ENCODE measurements around the gene BLID. TPM values are rescaled to one million over a fixed set of nuclear protein-coding genes. Genes with fewer than 3 reads are reported as not detected.
A peak's percentile ranks its signal among the peaks of the same experiment; 100 is the strongest.

BLID gene
- total RNA-seq, 1 experiment from 2014 or later: 4.1 TPM

DNA sequence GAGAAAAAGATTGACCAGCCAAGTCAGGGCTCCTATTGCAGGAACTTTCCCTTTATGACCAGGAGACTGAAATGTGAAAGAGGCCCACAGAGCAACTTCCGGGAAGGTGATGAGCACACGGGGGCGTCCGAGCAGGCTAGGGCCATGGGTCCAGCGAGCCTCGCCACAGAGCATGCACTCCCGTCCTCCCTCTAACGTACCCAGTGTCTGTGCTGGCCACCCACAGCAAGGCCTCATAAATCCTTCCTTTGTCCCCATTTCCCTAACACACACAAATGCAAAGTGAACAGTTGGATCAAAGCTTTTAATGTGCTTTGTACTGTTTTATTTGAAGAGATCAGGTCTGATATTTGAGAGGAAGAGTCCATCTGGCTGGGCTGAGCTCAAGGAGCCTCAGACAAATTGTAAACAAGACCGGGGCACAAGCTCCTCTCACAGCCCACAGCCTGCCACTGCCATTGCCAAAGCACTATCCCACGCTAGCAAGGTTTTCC is 44.3 kb downstream of the BLID start:
- TF ChIP-seq, protein P1, sequence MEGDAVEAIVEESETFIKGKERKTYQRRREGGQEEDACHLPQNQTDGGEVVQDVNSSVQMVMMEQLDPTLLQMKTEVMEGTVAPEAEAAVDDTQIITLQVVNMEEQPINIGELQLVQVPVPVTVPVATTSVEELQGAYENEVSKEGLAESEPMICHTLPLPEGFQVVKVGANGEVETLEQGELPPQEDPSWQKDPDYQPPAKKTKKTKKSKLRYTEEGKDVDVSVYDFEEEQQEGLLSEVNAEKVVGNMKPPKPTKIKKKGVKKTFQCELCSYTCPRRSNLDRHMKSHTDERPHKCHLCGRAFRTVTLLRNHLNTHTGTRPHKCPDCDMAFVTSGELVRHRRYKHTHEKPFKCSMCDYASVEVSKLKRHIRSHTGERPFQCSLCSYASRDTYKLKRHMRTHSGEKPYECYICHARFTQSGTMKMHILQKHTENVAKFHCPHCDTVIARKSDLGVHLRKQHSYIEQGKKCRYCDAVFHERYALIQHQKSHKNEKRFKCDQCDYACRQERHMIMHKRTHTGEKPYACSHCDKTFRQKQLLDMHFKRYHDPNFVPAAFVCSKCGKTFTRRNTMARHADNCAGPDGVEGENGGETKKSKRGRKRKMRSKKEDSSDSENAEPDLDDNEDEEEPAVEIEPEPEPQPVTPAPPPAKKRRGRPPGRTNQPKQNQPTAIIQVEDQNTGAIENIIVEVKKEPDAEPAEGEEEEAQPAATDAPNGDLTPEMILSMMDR (IDR thresholded peaks at IDR 0.05; ENCODE audit: unreplicated experiment): no peak
- H3K4me1 Mint-ChIP-seq (ENCODE audit: insufficient read depth, unreplicated experiment): peaks cover 8% of the 10 kb centered on the region
- DNase-seq (ENCODE audit: unreplicated experiment): no peak
- BruUV-seq (replicated peaks): no TSS peak
- no peaks in the 10 kb centered on the region for H3K27me3 Mint-ChIP-seq (ENCODE audit: insufficient read depth, unreplicated experiment)
- H3K4me3 Mint-ChIP-seq (ENCODE audit: unreplicated experiment): no peak overlapping the region
- intact Hi-C loops (cut with micrococcal nuclease): no loop called here
- no peak overlapping the region for H3K27ac Mint-ChIP-seq (ENCODE audit: low read depth, unreplicated experiment)
- no peaks in the 10 kb centered on the region for H3K9me3 Mint-ChIP-seq (ENCODE audit: unreplicated experiment)
- ChIA-PET CTCF (no interaction called here), POLR2A (no interaction called here)
- H3K36me3 Mint-ChIP-seq (ENCODE audit: insufficient read depth, unreplicated experiment): peaks cover 6% of the 10 kb centered on the region

DNA sequence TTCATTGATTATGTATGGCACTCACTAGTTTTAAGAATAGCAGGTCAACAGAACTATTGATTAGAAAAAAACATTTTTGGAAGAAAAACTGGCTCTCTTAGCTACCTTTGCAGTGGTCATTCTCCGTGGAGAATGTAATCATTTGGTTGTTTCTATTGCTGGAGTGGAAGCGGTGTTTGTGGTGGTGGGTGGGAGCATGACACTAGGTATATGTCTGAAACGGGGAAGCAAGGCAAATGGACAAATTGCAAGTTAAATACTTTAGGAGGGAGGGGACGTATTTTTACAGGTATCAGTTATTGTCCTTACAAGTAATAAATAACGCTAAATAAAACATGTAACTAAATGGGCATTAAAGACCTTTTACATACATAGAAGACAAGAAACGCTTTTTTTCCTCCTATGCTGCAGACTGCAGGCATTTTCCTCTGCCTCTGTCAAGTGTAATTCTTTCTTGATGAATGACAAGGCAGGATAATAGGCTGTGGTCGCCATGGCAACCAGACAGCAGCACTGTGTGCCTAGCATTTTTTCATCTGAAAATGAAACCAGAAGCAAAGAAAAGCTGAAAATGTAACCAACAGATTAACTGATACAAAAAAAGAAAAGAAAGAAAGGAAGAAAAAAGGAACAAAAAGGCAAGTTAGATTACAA is 46.2 kb downstream of the BLID start:
- Mint-ChIP-seq H3K27ac (ENCODE audit: low read depth, unreplicated experiment) (peak overlapping the region; percentile 21), H3K27me3 (ENCODE audit: insufficient read depth, unreplicated experiment) (no peaks in the 10 kb centered on the region), H3K4me1 (ENCODE audit: insufficient read depth, unreplicated experiment) (peaks cover 8% of the 10 kb centered on the region), H3K9me3 (ENCODE audit: unreplicated experiment) (peaks cover 8% of the 10 kb centered on the region), H3K36me3 (ENCODE audit: insufficient read depth, unreplicated experiment) (peaks cover 10% of the 10 kb centered on the region), H3K4me3 (ENCODE audit: unreplicated experiment) (no peak overlapping the region)
- ChIA-PET CTCF (interaction anchor here (0.6 kb wide), 1 partner anchor 370 kb away, joined by 3 read pairs; no protein-coding TSS in a partner anchor), POLR2A (interaction anchor here (0.7 to 1.5 kb wide), 3 partner anchors 17 to 41 kb away, joined by 3 read pairs; no protein-coding TSS in a partner anchor)
- TF ChIP-seq, protein P1 (IDR thresholded peaks at IDR 0.05; ENCODE audit: unreplicated experiment): no peak
- peak; percentile 47 for DNase-seq (ENCODE audit: unreplicated experiment)
- BruUV-seq (replicated peaks): no TSS peak
- intact Hi-C loops (cut with micrococcal nuclease): no loop called here

DNA sequence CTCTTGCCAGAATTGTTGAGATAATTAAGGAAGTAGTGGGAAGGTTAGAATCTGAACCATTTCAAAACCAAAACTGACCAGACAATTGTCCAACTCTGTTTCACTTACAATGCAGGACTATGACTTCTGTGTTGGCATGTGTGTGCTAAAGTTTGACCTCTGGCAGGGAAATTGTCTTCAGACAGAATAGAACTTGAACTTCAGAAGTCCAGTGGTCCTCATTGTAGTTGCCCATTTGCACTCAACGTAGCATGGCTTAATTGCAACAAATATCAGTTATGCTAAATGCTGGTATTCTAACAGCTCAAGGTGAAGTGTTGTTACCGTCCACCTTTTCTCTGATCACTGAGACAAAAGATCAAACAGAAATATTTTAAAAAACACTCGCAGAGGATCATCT is 47.2 kb downstream of the BLID start:
- DNase-seq (ENCODE audit: unreplicated experiment): no peak
- Mint-ChIP-seq H3K4me3 (ENCODE audit: unreplicated experiment) (no peak overlapping the region), H3K27ac (ENCODE audit: low read depth, unreplicated experiment) (no peak overlapping the region), H3K4me1 (ENCODE audit: insufficient read depth, unreplicated experiment) (peaks cover 8% of the 10 kb centered on the region), H3K9me3 (ENCODE audit: unreplicated experiment) (peaks cover 8% of the 10 kb centered on the region), H3K27me3 (ENCODE audit: insufficient read depth, unreplicated experiment) (no peaks in the 10 kb centered on the region), H3K36me3 (ENCODE audit: insufficient read depth, unreplicated experiment) (peaks cover 10% of the 10 kb centered on the region)
- TF ChIP-seq, protein P1 (IDR thresholded peaks at IDR 0.05; ENCODE audit: unreplicated experiment): no peak
- BruUV-seq (replicated peaks): no TSS peak
- ChIA-PET POLR2A (no interaction called here), CTCF (interaction anchor here (0.6 kb wide), 1 partner anchor 414 kb away, joined by 3 read pairs; no protein-coding TSS in a partner anchor)
- intact Hi-C loops (cut with micrococcal nuclease): no loop called here

DNA sequence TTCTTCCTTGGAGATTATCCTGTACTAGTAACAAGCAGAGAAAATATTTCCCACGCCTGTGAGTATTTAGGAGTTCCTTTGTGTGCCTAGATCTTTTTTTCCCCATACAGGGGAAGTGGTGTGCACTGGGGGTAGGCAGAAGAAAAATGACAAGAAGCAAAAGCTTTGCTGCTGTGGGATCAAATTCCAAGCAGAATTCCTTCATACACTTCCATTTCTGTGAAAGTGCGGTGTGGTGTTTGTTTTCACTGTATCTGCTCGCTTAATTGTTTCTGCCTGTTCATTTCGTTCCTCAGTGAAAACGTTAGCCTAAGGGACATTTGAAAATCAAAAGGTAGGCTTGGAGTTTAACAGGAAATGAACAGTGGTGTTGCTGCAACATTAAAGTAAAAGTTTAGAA is 47.9 kb downstream of the BLID start:
- POLR2A ChIA-PET: interaction anchor here (1.2 kb wide), 1 partner anchor 17 kb away, joined by 3 read pairs; no protein-coding TSS in a partner anchor
- H3K36me3 Mint-ChIP-seq (ENCODE audit: insufficient read depth, unreplicated experiment): peaks cover 10% of the 10 kb centered on the region
- no peak overlapping the region for H3K4me3 Mint-ChIP-seq (ENCODE audit: unreplicated experiment)
- intact Hi-C loops (cut with micrococcal nuclease): no loop called here
- H3K4me1 Mint-ChIP-seq (ENCODE audit: insufficient read depth, unreplicated experiment): peaks cover 8% of the 10 kb centered on the region
- CTCF ChIA-PET: no interaction called here
- DNase-seq (ENCODE audit: unreplicated experiment): no peak
- BruUV-seq (replicated peaks): no TSS peak
- TF ChIP-seq, protein P1 (IDR thresholded peaks at IDR 0.05; ENCODE audit: unreplicated experiment): no peak
- H3K27ac Mint-ChIP-seq (ENCODE audit: low read depth, unreplicated experiment): no peak overlapping the region
- peaks cover 8% of the 10 kb centered on the region for H3K9me3 Mint-ChIP-seq (ENCODE audit: unreplicated experiment)
- no peaks in the 10 kb centered on the region for H3K27me3 Mint-ChIP-seq (ENCODE audit: insufficient read depth, unreplicated experiment)

Small RNA genes within 50 kb of the gene (microRNA-seq; reads per million reads assigned to microRNA genes)
- gene MIR100: 111,275 reads per million, percentile 100 among the genes with 10 or more reads in this experiment
- 2,204 reads per million, percentile 90 among the genes with 10 or more reads in this experiment for gene MIR125B1
- 209 reads per million, percentile 77 among the genes with 10 or more reads in this experiment for gene MIRLET7A2
